IPS-18a (cell line): ENCODE results near the gene LMAN2L.
"Not testable (repeated sequence)": the region's sequence is repeated elsewhere in the genome, so short reads cannot be mapped to it uniquely, and the experiment has no call there.

ENCODE experiments used
- H3K27ac ChIP-seq: one replicate; pipeline ENCODE4 v1.5.1; 2013; ENCODE audit warnings: low read length
- H3K27me3 ChIP-seq: one replicate; pipeline ENCODE4 v1.6.1; 2013; ENCODE audit warnings: mild to moderate bottlenecking, low read length; ENCODE audit not compliant: control insufficient read depth, insufficient read depth
- H3K36me3 ChIP-seq: one replicate; pipeline ENCODE4 v1.6.1; 2013; ENCODE audit warnings: low read depth, low read length; ENCODE audit not compliant: control insufficient read depth
- H3K4me1 ChIP-seq: one replicate; pipeline ENCODE4 v1.6.1; 2013; ENCODE audit warnings: low read depth, low read length; ENCODE audit not compliant: control insufficient read depth
- H3K4me3 ChIP-seq: one replicate; pipeline ENCODE4 v1.5.1; 2013; ENCODE audit warnings: low read length
- H3K9ac ChIP-seq: one replicate; pipeline ENCODE4 v1.6.1; 2013; ENCODE audit warnings: mild to moderate bottlenecking, low read length, moderate library complexity
- H3K9me3 ChIP-seq: one replicate; pipeline ENCODE4 v1.6.1; 2013; ENCODE audit warnings: low read depth, low read length; ENCODE audit not compliant: control insufficient read depth

Gene LMAN2L

GRCh38 chr2:96679848-96680247, 60.0 kb downstream of the LMAN2L start:
- Histone ChIP-seq H3K27me3 (no peaks in the 10 kb centered on the region), H3K9me3 (no peaks in the 10 kb centered on the region), H3K36me3 (no peaks in the 10 kb centered on the region), H3K9ac (no peak overlapping the region), H3K27ac (no peak overlapping the region), H3K4me3 (no peak overlapping the region), H3K4me1 (peaks cover 7% of the 10 kb centered on the region)

- Histone ChIP-seq H3K27me3 (no peaks in the 10 kb centered on the region), H3K9ac (no peak overlapping the region), H3K9me3 (no peaks in the 10 kb centered on the region), H3K27ac (no peak overlapping the region), H3K4me1 (no peaks in the 10 kb centered on the region), H3K36me3 (no peaks in the 10 kb centered on the region), H3K4me3 (no peak overlapping the region)
Measured at GRCh38 chr2:96669539-96670215, 70.2 kb downstream of the LMAN2L start.

- Histone ChIP-seq H3K36me3 (no peaks in the 10 kb centered on the region), H3K9me3 (no peaks in the 10 kb centered on the region), H3K27ac (no peak overlapping the region), H3K4me1 (no peaks in the 10 kb centered on the region), H3K9ac (no peak overlapping the region), H3K4me3 (no peak overlapping the region), H3K27me3 (no peaks in the 10 kb centered on the region)
Measured at GRCh38 chr2:96668771-96669170, 71.1 kb downstream of the LMAN2L start.

- not testable (repeated sequence) for H3K4me1 ChIP-seq, H3K4me3 ChIP-seq, H3K27ac ChIP-seq, H3K9me3 ChIP-seq, H3K36me3 ChIP-seq, H3K27me3 ChIP-seq, H3K9ac ChIP-seq
Measured at GRCh38 chr2:96665717-96666116, 74.1 kb downstream of the LMAN2L start.

- Histone ChIP-seq H3K4me1 (no peaks in the 10 kb centered on the region), H3K4me3 (no peak overlapping the region)
Measured at GRCh38 chr2:96665083-96665569, 74.7 kb downstream of the LMAN2L start.

GRCh38 chr2:96664366-96664925, 75.4 kb downstream of the LMAN2L start:
- H3K9me3 ChIP-seq: no peaks in the 10 kb centered on the region
- H3K36me3 ChIP-seq: no peaks in the 10 kb centered on the region
- H3K4me1 ChIP-seq: no peaks in the 10 kb centered on the region
- H3K27me3 ChIP-seq: no peaks in the 10 kb centered on the region
- H3K4me3 ChIP-seq: no peak overlapping the region
- H3K27ac ChIP-seq: no peak overlapping the region
- H3K9ac ChIP-seq: no peak overlapping the region

More at GRCh38 chr2:96665083-96665569, 74.7 kb downstream of the LMAN2L start:
- no peaks in the 10 kb centered on the region for H3K9me3 ChIP-seq
- no peaks in the 10 kb centered on the region for H3K27me3 ChIP-seq
- H3K36me3 ChIP-seq: no peaks in the 10 kb centered on the region
- no peak overlapping the region for H3K27ac ChIP-seq
- H3K9ac ChIP-seq: no peak overlapping the region

GRCh38 chr2:96663829-96664228, 76.0 kb downstream of the LMAN2L start:
- Histone ChIP-seq H3K9me3 (no peaks in the 10 kb centered on the region), H3K27ac (no peak overlapping the region), H3K4me3 (no peak overlapping the region), H3K9ac (no peak overlapping the region), H3K27me3 (no peaks in the 10 kb centered on the region), H3K36me3 (no peaks in the 10 kb centered on the region), H3K4me1 (no peaks in the 10 kb centered on the region)

- no peaks in the 10 kb centered on the region for H3K9me3 ChIP-seq
- no peak overlapping the region for H3K4me3 ChIP-seq
- no peaks in the 10 kb centered on the region for H3K36me3 ChIP-seq
- no peaks in the 10 kb centered on the region for H3K4me1 ChIP-seq
- H3K27ac ChIP-seq: no peak overlapping the region
- no peaks in the 10 kb centered on the region for H3K27me3 ChIP-seq
- H3K9ac ChIP-seq: no peak overlapping the region
Measured at GRCh38 chr2:96663177-96663576, 76.7 kb downstream of the LMAN2L start.

- Histone ChIP-seq H3K9ac (no peak overlapping the region), H3K27me3 (no peaks in the 10 kb centered on the region), H3K36me3 (no peaks in the 10 kb centered on the region), H3K4me3 (no peak overlapping the region), H3K9me3 (no peaks in the 10 kb centered on the region), H3K4me1 (no peaks in the 10 kb centered on the region), H3K27ac (no peak overlapping the region)
Measured at GRCh38 chr2:96662360-96662759, 77.5 kb downstream of the LMAN2L start.

GRCh38 chr2:96661324-96661723, 78.5 kb downstream of the LMAN2L start:
- Histone ChIP-seq H3K4me1 (no peaks in the 10 kb centered on the region), H3K9ac (no peak overlapping the region), H3K36me3 (no peaks in the 10 kb centered on the region), H3K9me3 (no peaks in the 10 kb centered on the region), H3K4me3 (no peak overlapping the region), H3K27me3 (no peaks in the 10 kb centered on the region), H3K27ac (no peak overlapping the region)

- H3K9me3 ChIP-seq: no peaks in the 10 kb centered on the region
- H3K27me3 ChIP-seq: no peaks in the 10 kb centered on the region
- no peak overlapping the region for H3K4me3 ChIP-seq
- H3K4me1 ChIP-seq: no peaks in the 10 kb centered on the region
- H3K36me3 ChIP-seq: no peaks in the 10 kb centered on the region
- no peak overlapping the region for H3K9ac ChIP-seq
- no peak overlapping the region for H3K27ac ChIP-seq
Measured at GRCh38 chr2:96656540-96656939, 83.3 kb downstream of the LMAN2L start.
